Naive thymus-derived CD4-positive, alpha-beta T cell (primary cell): ENCODE data around the gene EPB42. TPM values are rescaled to one million over a fixed set of nuclear protein-coding genes. Genes with fewer than 3 reads are reported as not detected.
"Not testable (repeated sequence)": the region's sequence is repeated elsewhere in the genome, so short reads cannot be mapped to it uniquely, and the experiment has no call there.

Experiments
- ATAC-seq: fragments of 150-1000 bp; cut with Tn5 transposase; 2 replicates; pipeline ENCODE4 v1.10.0; 2021; ENCODE audit warnings: mild to moderate bottlenecking, moderate library complexity
- CTCF ChIA-PET: fragments of 350-600 bp; sonication (Branson Sonifier 250); formaldehyde crosslinking; loops from one replicate; lab custom pipeline; 2021; ENCODE audit warnings: antibody characterized with exemption; lab: Charles Lee
- POLR2A ChIA-PET: fragments of 350-600 bp; sonication (Branson Sonifier 250); formaldehyde crosslinking; loops from one replicate; lab custom pipeline; 2021; ENCODE audit warnings: antibody characterized with exemption, inconsistent platforms; lab: Charles Lee
- DNase-seq, 9 donors: peaks; one replicate each; pipeline versions ENCODE4 v3.0.0 to v3.0.0-alpha.2; 2020 to 2022; ENCODE audit warnings: mixed read lengths in 1 of 9
- H3K27ac ChIP-seq: one replicate; pipeline ENCODE4 v1.7.0; 2013; ENCODE audit warnings: mild to moderate bottlenecking, low read depth, low read length, moderate library complexity
- H3K27me3 ChIP-seq, 2 donors: one replicate each; pipeline ENCODE4 v1.7.0; 2013; ENCODE audit warnings: low read length in 2 of 2, mild to moderate bottlenecking in 2 of 2, moderate library complexity in 2 of 2; ENCODE audit not compliant: control insufficient read depth in 2 of 2, insufficient read depth in 2 of 2
- H3K36me3 ChIP-seq, 3 experiments: 1 replicate in 2 of 3; 2 replicates in 1 of 3; pipeline ENCODE4 v1.7.0; 2013; ENCODE audit warnings: low read length in 3 of 3, mild to moderate bottlenecking in 3 of 3, moderate library complexity in 1 of 3; ENCODE audit not compliant: insufficient read depth in 3 of 3, control insufficient read depth in 2 of 3
- H3K4me1 ChIP-seq, 2 donors: one replicate each; pipeline ENCODE4 v1.7.0; 2013; ENCODE audit warnings: low read length in 2 of 2, mild to moderate bottlenecking in 2 of 2, moderate library complexity in 1 of 2; ENCODE audit not compliant: control insufficient read depth in 2 of 2, insufficient read depth in 2 of 2
- H3K4me3 ChIP-seq: 2 replicates; pipeline ENCODE4 v1.7.0; 2013; ENCODE audit warnings: mild to moderate bottlenecking, low read length
- H3K9me3 ChIP-seq, 3 experiments: 1 replicate in 2 of 3; 2 replicates in 1 of 3; pipeline ENCODE4 v1.7.0; 2013; ENCODE audit warnings: low read length in 3 of 3; ENCODE audit not compliant: control insufficient read depth in 2 of 3
- H3K27ac Mint-ChIP-seq, 9 donors: one replicate each; pipeline ENCODE4 v1.8.0; 2020 to 2022; ENCODE audit warnings: mixed read lengths in 9 of 9, mild to moderate bottlenecking in 8 of 9, moderate library complexity in 5 of 9, inconsistent platforms in 2 of 9
- H3K27me3 Mint-ChIP-seq, 5 donors: one replicate each; pipeline ENCODE4 v1.8.0; 2021 to 2022; ENCODE audit warnings: mixed read lengths in 5 of 5, mild to moderate bottlenecking in 1 of 5
- H3K36me3 Mint-ChIP-seq, 5 donors: one replicate each; pipeline ENCODE4 v1.8.0; 2020 to 2022; ENCODE audit warnings: mixed read lengths in 5 of 5, mild to moderate bottlenecking in 3 of 5, inconsistent platforms in 1 of 5
- H3K4me1 Mint-ChIP-seq, 7 donors: one replicate each; pipeline ENCODE4 v1.8.0; 2020 to 2022; ENCODE audit warnings: mixed read lengths in 7 of 7, mild to moderate bottlenecking in 3 of 7, inconsistent platforms in 1 of 7
- H3K4me3 Mint-ChIP-seq, 10 donors: one replicate each; pipeline ENCODE4 v1.8.0; 2020 to 2022; ENCODE audit warnings: mild to moderate bottlenecking in 10 of 10, mixed read lengths in 10 of 10, moderate library complexity in 6 of 10, inconsistent platforms in 2 of 10
- H3K9me3 Mint-ChIP-seq, 11 donors: one replicate each; pipeline ENCODE4 v1.8.0; 2020 to 2022; ENCODE audit warnings: mixed read lengths in 11 of 11, mild to moderate bottlenecking in 4 of 11, inconsistent platforms in 1 of 11, moderate library complexity in 1 of 11
- intact Hi-C, 2 donors: fragments of 100-400 bp; cut with micrococcal nuclease; formaldehyde crosslinking; loops; one replicate each; pipeline ENCODE4 v1.15.1; 2023
- polyA plus RNA-seq, 2 donors: library from polyadenylated mRNA; unstranded; fragments of 300-500 nt; fragmentation: Illumina TruSeq; gene quantifications; one replicate each; pipeline ENCODE4 v1.2.3, GENCODE V29; 2021
- total RNA-seq, 6 experiments: library from RNA in 5 of 6; stranded (reverse) in 5 of 6; gene quantifications; 1 replicate in 5 of 6; 2 replicates in 1 of 6; pipeline ENCODE4 v1.2.3 and lab custom pipeline; 2021 to 2026

Gene EPB42
- total and polyA plus RNA-seq, 7 experiments from 2014 or later: not detected

GRCh38 chr15:43169888-43170287 is 50.9 kb downstream of the EPB42 start:
- CTCF ChIA-PET: interaction anchor here (0.7 kb wide), 1 partner anchor 1360 kb away, joined by 3 read pairs; no protein-coding TSS in a partner anchor
- H3K36me3 ChIP-seq: peaks cover 0 to 29% (median 0%) of the 10 kb centered on the region in 3 experiments

DNA sequence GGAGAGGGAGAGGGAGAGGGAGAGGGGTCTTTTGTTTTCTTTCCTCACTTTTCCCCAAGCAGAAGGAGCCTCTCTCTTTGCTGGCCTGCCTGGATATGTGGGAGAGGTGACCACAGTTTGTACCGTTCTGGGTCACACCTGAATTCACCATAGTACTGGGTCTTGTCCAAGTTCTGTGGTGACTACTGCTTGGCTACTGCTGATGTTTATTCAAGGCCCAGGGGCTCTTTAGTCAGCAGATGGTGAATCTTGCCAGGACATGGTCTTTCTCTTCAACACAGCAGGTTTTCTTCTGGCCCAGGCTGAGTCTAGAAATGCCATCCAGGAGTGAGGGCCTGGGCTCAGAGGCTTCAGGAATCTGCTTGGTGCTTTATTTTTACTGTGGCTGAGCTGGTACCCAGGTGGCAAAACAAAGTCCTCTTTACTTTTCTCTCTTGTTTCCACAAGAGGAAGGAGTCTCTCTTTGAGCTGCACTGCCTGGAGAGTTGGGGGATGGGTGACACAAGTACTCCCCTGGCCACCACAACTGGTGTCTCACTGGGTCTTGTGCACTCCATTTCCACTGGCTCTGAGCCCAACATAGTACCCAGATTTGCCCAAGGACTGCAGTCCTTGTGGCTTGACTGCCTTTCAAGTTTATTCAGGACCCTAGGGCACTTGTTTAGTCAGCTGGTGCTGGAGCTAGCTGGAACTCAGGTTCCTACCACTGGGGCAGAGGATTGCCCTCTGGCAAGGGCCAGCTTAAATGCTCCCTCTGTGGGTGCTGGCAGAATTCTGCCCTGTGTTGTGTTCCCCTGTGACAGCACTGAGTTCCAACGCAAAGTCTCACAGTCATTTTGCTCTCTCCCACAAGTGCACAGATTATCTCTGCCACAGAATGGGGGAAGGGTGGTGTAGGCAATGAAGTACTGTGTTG is 52.4 kb downstream of the EPB42 start:
- Mint-ChIP-seq H3K4me3 (no peak overlapping the region), H3K4me1 (peaks cover 0 to 3% (median 0%) of the 10 kb centered on the region in 7 donors), H3K9me3 (peaks cover 0 to 16% (median 5%) of the 10 kb centered on the region in 11 donors), H3K36me3 (peaks cover 4 to 59% (median 44%) of the 10 kb centered on the region in 5 donors), H3K27ac (no peak overlapping the region), H3K27me3 (no peaks in the 10 kb centered on the region)
- Histone ChIP-seq H3K9me3 (no peaks in the 10 kb centered on the region), H3K36me3 (peaks cover 0 to 26% (median 0%) of the 10 kb centered on the region in 3 experiments), H3K27me3 (no peaks in the 10 kb centered on the region), H3K27ac (no peak overlapping the region), H3K4me1 (no peaks in the 10 kb centered on the region), H3K4me3 (no peak overlapping the region)
- intact Hi-C loops: no loop called here
- DNase-seq: no peak
- POLR2A ChIA-PET: no interaction called here
- CTCF ChIA-PET: no interaction called here
- ATAC-seq: no peak

More at GRCh38 chr15:43169888-43170287, 50.9 kb downstream of the EPB42 start:
- no peak overlapping the region for H3K4me3 ChIP-seq
- H3K9me3 Mint-ChIP-seq: peaks cover 0 to 17% (median 5%) of the 10 kb centered on the region in 11 donors
- intact Hi-C loops: no loop called here
- no peaks in the 10 kb centered on the region for H3K27me3 ChIP-seq
- no peaks in the 10 kb centered on the region for H3K27me3 Mint-ChIP-seq
- peaks cover 4 to 58% (median 48%) of the 10 kb centered on the region in 5 donors for H3K36me3 Mint-ChIP-seq
- H3K4me3 Mint-ChIP-seq: no peak overlapping the region
- H3K4me1 Mint-ChIP-seq: peaks cover 0 to 3% (median 0%) of the 10 kb centered on the region in 7 donors
- H3K9me3 ChIP-seq: no peaks in the 10 kb centered on the region
- ATAC-seq: no peak
- H3K27ac Mint-ChIP-seq: no peak overlapping the region
- no peak overlapping the region for H3K27ac ChIP-seq
- H3K4me1 ChIP-seq: no peaks in the 10 kb centered on the region
- DNase-seq: no peak
- POLR2A ChIA-PET: no interaction called here

DNA sequence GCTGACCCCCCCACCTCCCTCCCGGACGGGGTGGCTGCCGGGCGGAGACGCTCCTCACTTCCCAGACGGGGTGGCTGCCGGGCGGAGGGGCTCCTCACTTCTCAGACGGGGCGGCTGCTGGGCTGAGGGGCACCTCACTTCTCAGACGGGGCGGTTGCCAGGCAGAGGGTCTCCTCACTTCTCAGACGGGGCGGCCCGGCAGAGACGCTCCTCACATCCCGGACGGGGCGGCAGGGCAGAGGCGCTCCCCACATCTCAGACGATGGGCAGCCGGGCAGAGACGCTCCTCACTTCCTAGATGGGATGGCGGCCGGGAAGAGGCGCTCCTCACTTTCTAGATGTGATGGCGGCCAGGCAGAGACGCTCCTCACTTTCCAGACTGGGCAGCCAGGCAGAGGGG is 53.6 kb downstream of the EPB42 start:
- ATAC-seq, H3K4me3 Mint-ChIP-seq, CTCF ChIA-PET, H3K4me1 Mint-ChIP-seq, DNase-seq, H3K27me3 Mint-ChIP-seq, intact Hi-C loops, POLR2A ChIA-PET, H3K9me3 ChIP-seq, H3K27ac Mint-ChIP-seq, H3K27ac ChIP-seq, H3K27me3 ChIP-seq, H3K4me1 ChIP-seq, H3K4me3 ChIP-seq: not testable (repeated sequence)
- peaks cover 0 to 53% (median 38%) of the 10 kb centered on the region in 5 donors for H3K36me3 Mint-ChIP-seq
- peaks cover 0 to 10% (median 0%) of the 10 kb centered on the region in 11 donors for H3K9me3 Mint-ChIP-seq
- peaks cover 0 to 19% (median 0%) of the 10 kb centered on the region in 3 experiments for H3K36me3 ChIP-seq

GRCh38 chr15:43165801-43166325 is 55.0 kb downstream of the EPB42 start:
- H3K4me3 ChIP-seq: no peak overlapping the region
- no peaks in the 10 kb centered on the region for H3K27me3 ChIP-seq
- CTCF ChIA-PET: no interaction called here
- Mint-ChIP-seq H3K27ac (no peak overlapping the region), H3K36me3 (peaks cover 0 to 47% (median 32%) of the 10 kb centered on the region in 5 donors), H3K4me3 (no peak overlapping the region), H3K9me3 (peaks cover 0 to 6% (median 0%) of the 10 kb centered on the region in 11 donors), H3K4me1 (peaks cover 0 to 3% (median 0%) of the 10 kb centered on the region in 7 donors), H3K27me3 (no peaks in the 10 kb centered on the region)
- no peaks in the 10 kb centered on the region for H3K9me3 ChIP-seq
- no peak overlapping the region for H3K27ac ChIP-seq
- no peaks in the 10 kb centered on the region for H3K4me1 ChIP-seq
- POLR2A ChIA-PET: interaction anchor here (0.6 kb wide), 1 partner anchor 1366 kb away, joined by 6 read pairs; no protein-coding TSS in a partner anchor
- intact Hi-C loops: no loop called here
- H3K36me3 ChIP-seq: peaks cover 0 to 19% (median 0%) of the 10 kb centered on the region in 3 experiments
- no peak for ATAC-seq
- DNase-seq: no peak

DNA sequence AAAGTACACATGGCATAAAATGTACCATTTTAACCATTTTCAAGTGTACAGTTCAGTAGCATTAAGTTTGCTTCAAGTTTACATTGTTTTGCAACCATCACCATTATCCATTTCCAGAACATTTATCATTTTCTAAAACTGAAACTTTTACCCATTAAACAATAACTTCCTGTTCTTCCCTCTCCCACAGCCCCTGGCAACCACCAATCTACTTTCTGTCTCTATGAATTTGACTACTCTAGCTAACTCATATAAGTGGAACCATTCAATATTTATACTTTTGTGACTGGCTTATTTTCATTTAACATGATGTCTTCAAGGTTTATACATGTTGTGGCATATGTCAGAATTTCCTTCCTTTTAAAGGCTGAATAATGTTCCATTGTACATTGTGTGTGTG is 67.5 kb downstream of the EPB42 start:
- intact Hi-C loops: loop anchor here in 1 of 2 donors (5.0 kb wide), 1 partner anchor 34 kb away; the partner anchor contains the start of gene CCNDBP1
- Mint-ChIP-seq H3K4me3 (peak overlapping the region in 1 of 10 donors; percentile 15), H3K36me3 (peaks cover 0 to 43% (median 32%) of the 10 kb centered on the region in 5 donors), H3K9me3 (peaks cover 0 to 2% (median 0%) of the 10 kb centered on the region in 11 donors), H3K4me1 (peaks cover 7 to 23% (median 14%) of the 10 kb centered on the region in 7 donors), H3K27me3 (no peaks in the 10 kb centered on the region), H3K27ac (no peak overlapping the region)
- ATAC-seq: no peak
- Histone ChIP-seq H3K9me3 (no peaks in the 10 kb centered on the region), H3K4me1 (peaks cover 4 to 5% of the 10 kb centered on the region in 2 donors), H3K27ac (no peak overlapping the region), H3K4me3 (no peak overlapping the region), H3K27me3 (no peaks in the 10 kb centered on the region), H3K36me3 (peaks cover 3 to 10% (median 6%) of the 10 kb centered on the region in 3 experiments)
- ChIA-PET POLR2A (no interaction called here), CTCF (no interaction called here)
- DNase-seq: no peak

GRCh38 chr15:43151688-43152087 is 69.1 kb downstream of the EPB42 start:
- Histone ChIP-seq H3K4me3 (no peak overlapping the region), H3K27me3 (no peaks in the 10 kb centered on the region), H3K4me1 (peaks cover 4 to 5% of the 10 kb centered on the region in 2 donors), H3K9me3 (no peaks in the 10 kb centered on the region), H3K27ac (no peak overlapping the region), H3K36me3 (peaks cover 3 to 10% (median 6%) of the 10 kb centered on the region in 3 experiments)
- H3K36me3 Mint-ChIP-seq: peaks cover 0 to 41% (median 23%) of the 10 kb centered on the region in 5 donors
- ChIA-PET POLR2A (interaction anchor here (0.6 to 0.7 kb wide), 2 partner anchors 33 to 218 kb away, joined by 3 read pairs; partner anchors contain the start of gene CCNDBP1), CTCF (no interaction called here)
- peaks cover 5 to 23% (median 14%) of the 10 kb centered on the region in 7 donors for H3K4me1 Mint-ChIP-seq
- H3K27ac Mint-ChIP-seq: peak overlapping the region in 4 of 9 donors; percentile 3 to 84 (median 31)
- H3K27me3 Mint-ChIP-seq: no peaks in the 10 kb centered on the region
- ATAC-seq (peak; percentile 92), DNase-seq (peak in 7 of 9 donors; percentile 38 to 79 (median 68))
- peak overlapping the region in 9 of 10 donors; percentile 10 to 71 (median 60) for H3K4me3 Mint-ChIP-seq
- H3K9me3 Mint-ChIP-seq: peaks cover 0 to 2% (median 0%) of the 10 kb centered on the region in 11 donors
- intact Hi-C loops: loop anchor here (1.0 to 5.0 kb wide), 4 partner anchors 17 to 45 kb away; partner anchors contain the start of genes CCNDBP1 (in 1 of the 2), TMEM62 (in 1 of the 2) and UBR1 (in 1 of the 2)
